Coronary artery (tissue), 2 donors: ENCODE data around the gene MMD.
"Not testable (repeated sequence)": the region's sequence is repeated elsewhere in the genome, so short reads cannot be mapped to it uniquely, and the experiment has no call there.

ENCODE experiments used
- DNase-seq: peaks from one replicate; pipeline ENCODE4 v3.0.0-alpha.2; 2017; ENCODE audit warnings: low spot score
- H3K27ac ChIP-seq, 2 donors: fragments of 200-600 bp; sonication (generic); one replicate each; pipeline ENCODE4 v1.5.1; 2016 to 2019
- H3K4me3 ChIP-seq: fragments of 200-600 bp; sonication (generic); 2 replicates; pipeline ENCODE4 v1.5.1; 2016; ENCODE audit warnings: mild to moderate bottlenecking, moderate library complexity
- CTCF ChIP-seq: fragments of 200-600 bp; sonication (generic); IDR thresholded peaks from one replicate; pipeline ENCODE4 v1.5.1; 2019; ENCODE audit warnings: antibody characterized with exemption

The MMD gene

DNA sequence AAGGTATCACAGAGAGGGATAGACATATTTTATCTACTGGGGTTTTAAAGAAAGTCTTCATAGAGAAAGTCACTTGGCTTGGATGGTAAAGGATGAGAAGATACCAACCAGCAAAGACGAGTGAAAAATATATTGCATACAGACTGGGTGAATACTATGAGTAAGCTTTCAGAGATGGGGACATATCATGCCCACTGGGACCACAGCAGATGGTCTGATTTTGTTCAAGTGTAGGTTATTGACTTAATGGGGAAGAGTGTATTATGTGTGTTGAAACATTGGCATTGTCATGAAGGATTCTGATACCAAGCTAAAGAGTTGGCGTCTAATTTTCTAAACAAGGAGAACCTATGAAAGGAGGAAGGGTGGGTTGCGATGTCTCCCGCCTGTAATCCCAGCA is 13.8 kb upstream of the MMD start:
- TF ChIP-seq CTCF, result no peak
- Histone ChIP-seq H3K27ac (no peak overlapping the region), H3K4me3 (no peak overlapping the region)
- no peak for DNase-seq

GRCh38 chr17:55434721-55435120 is 13.1 kb upstream of the MMD start:
- TF ChIP-seq CTCF, result no peak
- H3K27ac ChIP-seq, result no peak overlapping the region
- no peak for DNase-seq
- no peak overlapping the region for H3K4me3 ChIP-seq

DNA sequence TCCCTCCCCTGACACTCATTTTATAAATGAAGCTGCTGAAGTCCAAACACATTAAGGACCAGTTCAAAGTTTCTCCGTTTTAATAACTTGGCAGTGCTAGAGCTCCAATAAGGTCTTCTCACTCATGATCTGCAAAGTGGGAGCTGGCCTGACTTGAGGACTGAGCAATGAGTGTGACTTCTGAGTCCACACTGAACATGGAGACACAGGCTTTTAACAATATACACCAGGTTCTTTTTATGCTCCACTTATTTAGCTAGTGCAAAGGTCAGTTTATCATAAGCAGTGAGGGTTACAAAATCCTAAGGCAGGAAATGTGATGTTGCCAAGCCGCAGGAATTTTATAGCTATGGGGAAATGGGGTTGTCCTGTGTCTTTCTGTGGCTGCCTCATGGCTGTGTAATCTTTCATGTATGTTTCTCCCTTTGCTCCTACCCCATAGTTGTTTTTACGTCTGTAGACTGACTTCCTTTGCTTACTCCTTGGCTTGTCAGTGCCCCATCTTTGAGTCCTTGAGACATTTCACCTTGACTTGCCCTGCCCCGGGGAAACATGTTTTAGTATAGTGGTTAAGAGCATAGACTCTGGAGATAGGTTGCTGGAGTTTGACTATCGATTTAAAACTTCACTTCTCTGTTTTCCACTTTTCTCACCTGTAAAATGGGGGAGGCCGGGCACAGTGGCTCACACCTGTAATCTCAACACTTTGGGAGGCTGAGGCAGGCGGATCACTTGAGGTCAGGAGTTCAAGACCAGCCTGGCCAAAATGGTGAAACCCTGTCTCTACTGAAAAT is 12.2 kb upstream of the MMD start:
- Histone ChIP-seq H3K27ac (no peak overlapping the region), H3K4me3 (no peak overlapping the region)
- DNase-seq, result no peak
- TF ChIP-seq CTCF, result no peak

- Histone ChIP-seq H3K4me3 (no peak overlapping the region), H3K27ac (no peak overlapping the region)
- no peak for DNase-seq
- TF ChIP-seq CTCF, result no peak
Measured at GRCh38 chr17:55433029-55433628, 11.5 kb upstream of the MMD start.

- H3K27ac ChIP-seq, result no peak overlapping the region
- no peak for DNase-seq
- no peak for TF ChIP-seq CTCF
- no peak overlapping the region for H3K4me3 ChIP-seq
Measured at GRCh38 chr17:55432358-55433028, 10.9 kb upstream of the MMD start.

- not testable (repeated sequence) for H3K4me3 ChIP-seq, H3K27ac ChIP-seq, DNase-seq
Measured at GRCh38 chr17:55431914-55432313, 10.3 kb upstream of the MMD start.

- TF ChIP-seq CTCF, result no peak
- no peak for DNase-seq
Measured at GRCh38 chr17:55430541-55431288, 9.1 kb upstream of the MMD start.

More at GRCh38 chr17:55430541-55431288, 9.1 kb upstream of the MMD start:
- H3K4me3 ChIP-seq, result no peak overlapping the region
- no peak overlapping the region for H3K27ac ChIP-seq
